ENCODE measurements around the gene SNTG2.

GRCh38 chr2:1308678-1309077, 358.0 kb downstream of the SNTG2 start:
- TF ChIP-seq CTCF (conservative IDR thresholded peaks at IDR 0.05 in 1 of 2, IDR thresholded peaks at IDR 0.05 in 1 of 2; ENCODE audit: low read depth in 1 of 2, low read length in 2 of 2) (no peak), EZH2 (IDR thresholded peaks at IDR 0.05; ENCODE audit: low read length, missing control alignments) (no peak)
